ENCODE results near the gene CREBBP.

Gene CREBBP

GRCh38 chr16:3835089-3835602 lies 45.4 kb downstream of the CREBBP start:
- no peak overlapping the region for H4K91ac ChIP-seq (ENCODE audit: low read depth, low read length)
- H2AFZ ChIP-seq (ENCODE audit: insufficient read depth, low read length, poor library complexity): no peak overlapping the region
- H4K8ac ChIP-seq (ENCODE audit: low read depth, low read length): no peak overlapping the region
- no peak overlapping the region for H2AK5ac ChIP-seq (ENCODE audit: low read length)
- no peak overlapping the region for H3K23ac ChIP-seq (ENCODE audit: low read length)
- peaks cover 7% of the 10 kb centered on the region for H3K79me2 ChIP-seq (ENCODE audit: control insufficient read depth, insufficient read depth, low read length, poor library complexity)
- H2BK5ac ChIP-seq (ENCODE audit: low read depth, low read length, poor library complexity): no peak overlapping the region
- no peak overlapping the region for H2BK120ac ChIP-seq (ENCODE audit: insufficient read depth, low read length, poor library complexity)
- no peak overlapping the region for H3K14ac ChIP-seq (ENCODE audit: low read length)
- no peaks in the 10 kb centered on the region for H3K4me1 ChIP-seq (ENCODE audit: control insufficient read depth in 1 of 2, insufficient read depth in 2 of 2, low read length in 2 of 2)
- H3K4me2 ChIP-seq (ENCODE audit: low read length): no peak overlapping the region
- no CpG with 5 or more reads among the region's 7 CpGs for WGBS (ENCODE audit: extremely low coverage, insufficient coverage, insufficient read length)
- H3K4me3 ChIP-seq (ENCODE audit: low read depth, low read length): no peak overlapping the region
- DNase-seq: no peak
- no peak overlapping the region for H3K4ac ChIP-seq (ENCODE audit: low read depth, low read length)
- H3K9ac ChIP-seq (ENCODE audit: low read length): no peak overlapping the region
- no peak overlapping the region for H3K27ac ChIP-seq (ENCODE audit: low read depth, low read length)
- peaks cover 3 to 8% of the 10 kb centered on the region in 2 experiments for H3K36me3 ChIP-seq (ENCODE audit: control insufficient read depth in 1 of 2, insufficient read depth in 2 of 2, low read length in 2 of 2)
- H2BK12ac ChIP-seq (ENCODE audit: low read length): no peak overlapping the region
- peaks cover 2% of the 10 kb centered on the region for H3K9me3 ChIP-seq (ENCODE audit: insufficient read depth, low read depth, low read length)
- H4K12ac ChIP-seq (ENCODE audit: low read depth, low read length): no peak overlapping the region
- H3K27me3 ChIP-seq (ENCODE audit: insufficient read depth, low read length): no peaks in the 10 kb centered on the region
- H3K79me1 ChIP-seq (ENCODE audit: low read length): no peaks in the 10 kb centered on the region
- no peak overlapping the region for H3K18ac ChIP-seq (ENCODE audit: low read length)

GRCh38 chr16:3832668-3833067 lies 47.8 kb downstream of the CREBBP start:
- Histone ChIP-seq H2AK5ac (ENCODE audit: low read length) (no peak overlapping the region), H3K9me3 (ENCODE audit: insufficient read depth, low read depth, low read length) (peaks cover 2% of the 10 kb centered on the region), H3K18ac (ENCODE audit: low read length) (no peak overlapping the region), H4K12ac (ENCODE audit: low read depth, low read length) (no peak overlapping the region), H3K4me2 (ENCODE audit: low read length) (no peak overlapping the region), H3K14ac (ENCODE audit: low read length) (no peak overlapping the region), H2BK5ac (ENCODE audit: low read depth, low read length, poor library complexity) (no peak overlapping the region), H3K4ac (ENCODE audit: low read depth, low read length) (no peak overlapping the region), H3K9ac (ENCODE audit: low read length) (no peak overlapping the region), H2BK12ac (ENCODE audit: low read length) (no peak overlapping the region), H2BK120ac (ENCODE audit: insufficient read depth, low read length, poor library complexity) (no peak overlapping the region), H3K23ac (ENCODE audit: low read length) (no peak overlapping the region), H3K27ac (ENCODE audit: low read depth, low read length) (no peak overlapping the region), H3K4me1 (ENCODE audit: control insufficient read depth in 1 of 2, insufficient read depth in 2 of 2, low read length in 2 of 2) (no peaks in the 10 kb centered on the region), H4K91ac (ENCODE audit: low read depth, low read length) (no peak overlapping the region), H3K79me2 (ENCODE audit: control insufficient read depth, insufficient read depth, low read length, poor library complexity) (peaks cover 7% of the 10 kb centered on the region), H3K79me1 (ENCODE audit: low read length) (no peaks in the 10 kb centered on the region), H3K36me3 (ENCODE audit: control insufficient read depth in 1 of 2, insufficient read depth in 2 of 2, low read length in 2 of 2) (peaks cover 3 to 8% of the 10 kb centered on the region in 2 experiments), H3K27me3 (ENCODE audit: insufficient read depth, low read length) (no peaks in the 10 kb centered on the region), H2AFZ (ENCODE audit: insufficient read depth, low read length, poor library complexity) (no peak overlapping the region), H3K4me3 (ENCODE audit: low read depth, low read length) (no peak overlapping the region), H4K8ac (ENCODE audit: low read depth, low read length) (no peak overlapping the region)
- WGBS (ENCODE audit: extremely low coverage, insufficient coverage, insufficient read length): no CpG with 5 or more reads among the region's 4 CpGs
- DNase-seq: no peak

GRCh38 chr16:3830625-3831254 lies 49.8 kb downstream of the CREBBP start:
- H2BK12ac ChIP-seq (ENCODE audit: low read length): no peak overlapping the region
- no peak overlapping the region for H3K4ac ChIP-seq (ENCODE audit: low read depth, low read length)
- H3K4me1 ChIP-seq (ENCODE audit: control insufficient read depth in 1 of 2, insufficient read depth in 2 of 2, low read length in 2 of 2): peaks cover 0 to 2% of the 10 kb centered on the region in 2 experiments
- no peaks in the 10 kb centered on the region for H3K27me3 ChIP-seq (ENCODE audit: insufficient read depth, low read length)
- no peak for DNase-seq
- H2AFZ ChIP-seq (ENCODE audit: insufficient read depth, low read length, poor library complexity): no peak overlapping the region
- no peak overlapping the region for H3K27ac ChIP-seq (ENCODE audit: low read depth, low read length)
- no peak overlapping the region for H4K91ac ChIP-seq (ENCODE audit: low read depth, low read length)
- no peak overlapping the region for H2BK120ac ChIP-seq (ENCODE audit: insufficient read depth, low read length, poor library complexity)
- peaks cover 2% of the 10 kb centered on the region for H3K9me3 ChIP-seq (ENCODE audit: insufficient read depth, low read depth, low read length)
- H3K18ac ChIP-seq (ENCODE audit: low read length): no peak overlapping the region
- no peak overlapping the region for H3K4me3 ChIP-seq (ENCODE audit: low read depth, low read length)
- H4K8ac ChIP-seq (ENCODE audit: low read depth, low read length): no peak overlapping the region
- no peak overlapping the region for H3K14ac ChIP-seq (ENCODE audit: low read length)
- peaks cover 7% of the 10 kb centered on the region for H3K79me2 ChIP-seq (ENCODE audit: control insufficient read depth, insufficient read depth, low read length, poor library complexity)
- H3K4me2 ChIP-seq (ENCODE audit: low read length): no peak overlapping the region
- H3K9ac ChIP-seq (ENCODE audit: low read length): no peak overlapping the region
- peaks cover 1 to 8% of the 10 kb centered on the region in 2 experiments for H3K36me3 ChIP-seq (ENCODE audit: control insufficient read depth in 1 of 2, insufficient read depth in 2 of 2, low read length in 2 of 2)
- H2AK5ac ChIP-seq (ENCODE audit: low read length): no peak overlapping the region
- H3K79me1 ChIP-seq (ENCODE audit: low read length): no peaks in the 10 kb centered on the region
- no CpG with 5 or more reads among the region's 9 CpGs for WGBS (ENCODE audit: extremely low coverage, insufficient coverage, insufficient read length)
- H2BK5ac ChIP-seq (ENCODE audit: low read depth, low read length, poor library complexity): no peak overlapping the region
- H4K12ac ChIP-seq (ENCODE audit: low read depth, low read length): no peak overlapping the region
- H3K23ac ChIP-seq (ENCODE audit: low read length): no peak overlapping the region

- Histone ChIP-seq H3K4me2 (ENCODE audit: low read length) (no peak overlapping the region), H3K36me3 (ENCODE audit: control insufficient read depth in 1 of 2, insufficient read depth in 2 of 2, low read length in 2 of 2) (peaks cover 1 to 7% of the 10 kb centered on the region in 2 experiments), H3K23ac (ENCODE audit: low read length) (no peak overlapping the region), H2AK5ac (ENCODE audit: low read length) (no peak overlapping the region), H2BK120ac (ENCODE audit: insufficient read depth, low read length, poor library complexity) (no peak overlapping the region), H3K4me3 (ENCODE audit: low read depth, low read length) (no peak overlapping the region), H3K4ac (ENCODE audit: low read depth, low read length) (no peak overlapping the region), H2AFZ (ENCODE audit: insufficient read depth, low read length, poor library complexity) (no peak overlapping the region), H3K79me1 (ENCODE audit: low read length) (no peaks in the 10 kb centered on the region), H4K12ac (ENCODE audit: low read depth, low read length) (no peak overlapping the region), H3K9me3 (ENCODE audit: insufficient read depth, low read depth, low read length) (peaks cover 2% of the 10 kb centered on the region), H4K8ac (ENCODE audit: low read depth, low read length) (no peak overlapping the region), H2BK5ac (ENCODE audit: low read depth, low read length, poor library complexity) (no peak overlapping the region), H2BK12ac (ENCODE audit: low read length) (no peak overlapping the region), H3K14ac (ENCODE audit: low read length) (no peak overlapping the region), H3K27ac (ENCODE audit: low read depth, low read length) (no peak overlapping the region), H4K91ac (ENCODE audit: low read depth, low read length) (no peak overlapping the region), H3K27me3 (ENCODE audit: insufficient read depth, low read length) (no peaks in the 10 kb centered on the region), H3K18ac (ENCODE audit: low read length) (no peak overlapping the region), H3K4me1 (ENCODE audit: control insufficient read depth in 1 of 2, insufficient read depth in 2 of 2, low read length in 2 of 2) (peaks cover 0 to 2% of the 10 kb centered on the region in 2 experiments), H3K9ac (ENCODE audit: low read length) (no peak overlapping the region), H3K79me2 (ENCODE audit: control insufficient read depth, insufficient read depth, low read length, poor library complexity) (peaks cover 7% of the 10 kb centered on the region)
- DNase-seq: no peak
- no CpG with 5 or more reads among the region's 6 CpGs for WGBS (ENCODE audit: extremely low coverage, insufficient coverage, insufficient read length)
Observed at GRCh38 chr16:3829631-3830536, 50.6 kb downstream of the CREBBP start.
